ENCODE measurements around the gene CEMP1.

- TF ChIP-seq REST (IDR thresholded peaks at IDR 0.05; ENCODE audit: insufficient read depth in 1 of 2, low read depth in 2 of 2, low read length in 1 of 2) (no peak), CTCF (IDR thresholded peaks at IDR 0.05) (no peak), SIN3A (IDR thresholded peaks at IDR 0.05; ENCODE audit: borderline replicate concordance, insufficient read depth, low read depth, low read length) (no peak), POLR2AphosphoS5 (IDR thresholded peaks at IDR 0.05; ENCODE audit: low read depth, low read length) (no peak), TCF7L2 (IDR thresholded peaks at IDR 0.05; ENCODE audit: low read depth, low read length) (no peak)
Measured at GRCh38 chr16:2482249-2482648, 49.0 kb downstream of the CEMP1 start.

All from Panc1 (cell line).